GM12891 (cell line): ENCODE data around the gene CEACAM1.
"Not testable (repeated sequence)": the region's sequence is repeated elsewhere in the genome, so short reads cannot be mapped to it uniquely, and the experiment has no call there.

Experiments used
- POLR2A ChIP-seq: IDR thresholded peaks from 2 replicates; pipeline ENCODE4 v1.6.1; 2011; ENCODE audit warnings: low read depth, low read length, control low read depth
- POLR2AphosphoS5 ChIP-seq: IDR thresholded peaks from 2 replicates; pipeline ENCODE4 v1.6.1; 2011; ENCODE audit warnings: low read depth, low read length, control low read depth
- TAF1 ChIP-seq: IDR thresholded peaks from 2 replicates; pipeline ENCODE4 v1.6.1; 2011; ENCODE audit warnings: low read depth, low read length, control low read depth

DNA sequence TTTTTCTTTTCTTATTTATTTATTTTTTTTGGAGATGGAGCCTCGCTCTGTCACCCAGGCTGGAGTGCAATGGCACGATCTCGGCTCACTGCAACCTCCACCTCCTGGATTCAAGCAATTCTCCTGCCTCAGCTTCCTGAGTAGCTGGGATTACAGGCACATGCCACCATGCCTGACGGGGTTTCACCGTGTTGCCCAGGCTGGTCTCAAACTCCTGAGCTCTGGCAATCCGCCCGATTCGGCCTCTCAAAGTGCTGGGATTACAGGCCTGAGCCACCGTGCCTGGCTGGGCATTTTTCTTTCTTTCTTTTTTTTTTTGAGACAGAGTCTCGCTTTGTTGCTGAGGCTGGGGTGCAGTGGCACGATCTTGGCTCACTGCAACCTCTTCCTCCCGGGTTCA, 6.0 kb downstream of the CEACAM1 start:
- not testable (repeated sequence) for TF ChIP-seq POLR2A, POLR2AphosphoS5, TAF1
